HG03064 (cell line): ENCODE data around the gene GALNT12.

Experiments
- ATAC-seq: cut with Tn5 transposase; IDR thresholded peaks from one replicate; pipeline ENCODE4 v1.9.1; 2021; ENCODE audit warnings: low read depth; ENCODE audit not compliant: unreplicated experiment

The GALNT12 gene

GRCh38 chr9:98899408-98900056, 92.1 kb downstream of the GALNT12 start:
- ATAC-seq, result no peak
